ENCODE data around the gene KCTD15.
A peak's percentile ranks its signal among the peaks of the same experiment; 100 is the strongest.

Gene KCTD15

GRCh38 chr19:33772102-33772857 is 24.4 kb upstream of the KCTD15 start:
- no peak for DNase-seq

GRCh38 chr19:33772858-33773180 is 23.9 kb upstream of the KCTD15 start:
- DNase-seq = no peak

GRCh38 chr19:33773704-33774624 is 22.7 kb upstream of the KCTD15 start:
- DNase-seq = no peak

- DNase-seq = no peak
These were observed 21.9 kb upstream of the KCTD15 start for GRCh38 chr19:33774751-33775150.

GRCh38 chr19:33775731-33776487 is 20.8 kb upstream of the KCTD15 start:
- DNase-seq = no peak

- DNase-seq = no peak
These were observed 19.3 kb upstream of the KCTD15 start for GRCh38 chr19:33777351-33777750.

GRCh38 chr19:33777753-33778088 is 18.9 kb upstream of the KCTD15 start:
- no peak for DNase-seq

- peak; percentile 79 to 81 for DNase-seq
These were observed 18.4 kb upstream of the KCTD15 start for GRCh38 chr19:33778089-33778791.

- DNase-seq = no peak
These were observed 16.8 kb upstream of the KCTD15 start for GRCh38 chr19:33779849-33780248.

GRCh38 chr19:33780251-33780650 is 16.4 kb upstream of the KCTD15 start:
- DNase-seq = no peak

GRCh38 chr19:33780746-33781145 is 15.9 kb upstream of the KCTD15 start:
- no peak for DNase-seq

- no peak for DNase-seq
These were observed 15.2 kb upstream of the KCTD15 start for GRCh38 chr19:33781415-33781935.

GRCh38 chr19:33781996-33782395 is 14.7 kb upstream of the KCTD15 start:
- DNase-seq = no peak

GRCh38 chr19:33784432-33784831 is 12.2 kb upstream of the KCTD15 start:
- DNase-seq = no peak

- DNase-seq = no peak
These were observed 10.9 kb upstream of the KCTD15 start for GRCh38 chr19:33785795-33786194.

- DNase-seq = no peak
These were observed 8.0 kb upstream of the KCTD15 start for GRCh38 chr19:33788676-33789075.

- DNase-seq = no peak
These were observed 7.3 kb upstream of the KCTD15 start for GRCh38 chr19:33789344-33789743.

GRCh38 chr19:33794683-33795369 is 1.8 kb upstream of the KCTD15 start:
- DNase-seq = no peak

GRCh38 chr19:33795370-33796163 is 1.1 kb upstream of the KCTD15 start:
- peak; percentile 12 to 30 for DNase-seq

GRCh38 chr19:33797802-33798671 is 1.4 kb downstream of the KCTD15 start:
- DNase-seq = no peak
